Measurements from ENCODE around the gene GAL3ST1. TPM values are rescaled to one million over a fixed set of nuclear protein-coding genes. Genes with fewer than 3 reads are reported as not detected.

GAL3ST1 gene
- polyA plus RNA-seq, 1 experiment, result not detected

DNA sequence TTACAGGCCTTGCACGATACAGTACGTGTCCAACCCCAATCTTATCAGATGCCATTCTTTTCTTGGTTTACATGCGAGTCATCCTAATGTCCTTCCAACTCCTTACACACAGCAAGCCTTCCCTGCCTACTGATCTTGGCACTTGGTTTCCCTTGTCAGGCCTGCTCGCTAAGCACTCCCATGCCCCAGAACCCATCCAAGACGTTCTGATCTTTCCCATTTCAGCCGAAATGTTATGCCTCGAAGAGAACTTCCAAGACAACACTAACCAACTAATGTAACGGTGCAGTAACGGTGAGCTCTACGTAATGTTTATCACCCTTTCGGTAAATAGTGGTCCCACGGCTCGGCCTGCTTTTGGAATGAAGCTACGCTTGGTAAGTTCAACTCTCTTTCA is 16.7 kb upstream of the GAL3ST1 start:
- CTCF ChIA-PET, result interaction anchor here (2.8 kb wide), 1 partner anchor 15 kb away, joined by 11 read pairs; the partner anchor contains the start of gene TCN2
- peaks cover 23% of the 10 kb centered on the region for H3K36me3 ChIP-seq (ENCODE audit: control insufficient read depth, insufficient read depth, low read length)
- H3K4me3 ChIP-seq (ENCODE audit: low read depth, low read length), result peak overlapping the region; percentile 83
- H3K27me3 ChIP-seq (ENCODE audit: control insufficient read depth, insufficient read depth, low read length), result peaks cover 7% of the 10 kb centered on the region
- POLR2A ChIA-PET, result interaction anchor here (1.0 kb wide), 1 partner anchor 9 kb away, joined by 3 read pairs; no protein-coding TSS in a partner anchor
- DNase-seq (ENCODE audit: low read depth), result no peak
- TF ChIP-seq, protein P1, sequence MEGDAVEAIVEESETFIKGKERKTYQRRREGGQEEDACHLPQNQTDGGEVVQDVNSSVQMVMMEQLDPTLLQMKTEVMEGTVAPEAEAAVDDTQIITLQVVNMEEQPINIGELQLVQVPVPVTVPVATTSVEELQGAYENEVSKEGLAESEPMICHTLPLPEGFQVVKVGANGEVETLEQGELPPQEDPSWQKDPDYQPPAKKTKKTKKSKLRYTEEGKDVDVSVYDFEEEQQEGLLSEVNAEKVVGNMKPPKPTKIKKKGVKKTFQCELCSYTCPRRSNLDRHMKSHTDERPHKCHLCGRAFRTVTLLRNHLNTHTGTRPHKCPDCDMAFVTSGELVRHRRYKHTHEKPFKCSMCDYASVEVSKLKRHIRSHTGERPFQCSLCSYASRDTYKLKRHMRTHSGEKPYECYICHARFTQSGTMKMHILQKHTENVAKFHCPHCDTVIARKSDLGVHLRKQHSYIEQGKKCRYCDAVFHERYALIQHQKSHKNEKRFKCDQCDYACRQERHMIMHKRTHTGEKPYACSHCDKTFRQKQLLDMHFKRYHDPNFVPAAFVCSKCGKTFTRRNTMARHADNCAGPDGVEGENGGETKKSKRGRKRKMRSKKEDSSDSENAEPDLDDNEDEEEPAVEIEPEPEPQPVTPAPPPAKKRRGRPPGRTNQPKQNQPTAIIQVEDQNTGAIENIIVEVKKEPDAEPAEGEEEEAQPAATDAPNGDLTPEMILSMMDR (IDR thresholded peaks at IDR 0.05; ENCODE audit: insufficient read depth, low read depth, low read length), result no peak

DNA sequence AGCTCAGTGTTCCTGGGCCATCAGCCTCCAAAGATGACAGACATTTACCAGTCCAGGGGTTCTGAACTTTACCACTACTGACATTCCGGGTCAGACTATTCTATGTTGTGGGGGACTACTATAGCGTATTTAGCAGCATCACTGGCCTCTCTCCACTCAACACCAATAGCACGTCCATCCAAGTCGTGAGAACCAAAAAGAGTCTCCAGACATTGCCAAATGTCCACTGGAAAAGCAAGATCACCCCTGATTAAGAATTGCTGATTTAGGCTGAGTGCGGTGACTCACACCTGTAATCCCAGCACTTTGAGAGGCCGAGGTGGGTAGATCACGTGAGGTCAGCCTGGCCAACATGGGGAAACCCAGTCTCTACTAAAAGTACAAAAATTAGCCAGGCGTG is 11.9 kb upstream of the GAL3ST1 start:
- no peaks in the 10 kb centered on the region for H3K27me3 ChIP-seq (ENCODE audit: control insufficient read depth, insufficient read depth, low read length)
- DNase-seq (ENCODE audit: low read depth), result no peak
- ChIA-PET POLR2A (no interaction called here), CTCF (no interaction called here)
- no peak overlapping the region for H3K4me3 ChIP-seq (ENCODE audit: low read depth, low read length)
- peaks cover 61% of the 10 kb centered on the region for H3K36me3 ChIP-seq (ENCODE audit: control insufficient read depth, insufficient read depth, low read length)
- TF ChIP-seq, protein P1 (IDR thresholded peaks at IDR 0.05; ENCODE audit: insufficient read depth, low read depth, low read length), result no peak

DNA sequence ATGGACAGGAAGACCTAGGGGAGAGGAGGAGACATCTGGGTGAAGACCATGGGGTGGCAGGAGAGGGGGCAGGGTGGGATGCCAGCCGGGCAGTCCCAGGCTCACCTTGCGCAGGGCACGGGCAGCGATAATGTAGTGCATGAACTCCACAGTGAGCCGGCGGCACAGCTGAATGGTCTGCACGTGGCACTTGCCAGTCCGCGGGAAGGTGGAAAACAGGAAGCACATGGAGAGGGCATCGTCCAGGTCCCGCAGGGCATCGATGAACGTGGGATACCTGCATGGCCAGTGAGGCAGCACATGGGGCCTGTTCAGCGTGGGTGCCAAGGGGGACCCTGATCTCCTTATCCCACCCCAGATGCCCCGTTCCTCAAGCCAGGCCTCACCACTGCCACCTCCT is 10.0 kb upstream of the GAL3ST1 start:
- CTCF ChIA-PET, result no interaction called here
- DNase-seq (ENCODE audit: low read depth), result no peak
- Histone ChIP-seq H3K36me3 (ENCODE audit: control insufficient read depth, insufficient read depth, low read length) (peaks cover 78% of the 10 kb centered on the region), H3K4me3 (ENCODE audit: low read depth, low read length) (no peak overlapping the region), H3K27me3 (ENCODE audit: control insufficient read depth, insufficient read depth, low read length) (no peaks in the 10 kb centered on the region)
- TF ChIP-seq, protein P1 (IDR thresholded peaks at IDR 0.05; ENCODE audit: insufficient read depth, low read depth, low read length), result no peak
- POLR2A ChIA-PET, result no interaction called here

DNA sequence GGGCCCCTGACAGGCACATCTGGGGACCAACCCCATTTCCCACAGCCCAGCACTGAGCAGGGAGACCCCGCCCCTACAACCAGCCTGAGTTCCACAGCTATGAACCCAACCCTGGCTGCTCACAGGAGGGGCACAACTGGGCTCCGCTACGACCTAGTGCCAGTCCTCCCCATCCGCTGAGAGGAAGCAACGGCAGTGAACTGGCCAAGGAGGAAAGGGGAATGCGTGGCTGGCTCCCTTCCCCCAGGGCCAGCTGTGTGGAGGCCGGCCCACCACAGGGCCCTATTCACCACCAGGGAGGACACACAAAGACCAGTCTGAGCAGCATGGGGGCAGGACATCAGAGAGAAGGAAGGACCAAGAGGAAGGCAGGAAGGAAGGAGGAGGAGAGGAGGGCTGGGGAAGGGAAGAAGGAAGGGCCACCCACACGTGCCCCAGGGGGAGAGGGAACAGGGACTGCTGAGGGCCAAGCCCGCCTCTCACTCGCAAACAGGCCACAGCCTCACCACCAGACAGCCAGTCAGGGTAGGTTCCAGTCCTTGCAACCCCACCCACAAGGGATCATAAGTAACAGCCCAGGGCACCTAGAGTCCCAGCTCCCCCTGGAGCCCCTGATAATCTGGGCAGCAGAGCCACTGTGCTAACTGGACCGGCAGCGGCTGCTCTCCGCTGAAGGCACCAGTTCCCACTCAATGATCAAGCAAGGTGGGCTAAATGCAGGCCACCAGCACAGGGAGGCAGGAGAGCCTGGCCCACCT is 8.5 kb upstream of the GAL3ST1 start:
- ChIA-PET POLR2A (interaction anchor here (1.4 kb wide), 1 partner anchor 9 kb away, joined by 3 read pairs; the partner anchor contains the start of gene PES1), CTCF (no interaction called here)
- DNase-seq (ENCODE audit: low read depth), result no peak
- Histone ChIP-seq H3K36me3 (ENCODE audit: control insufficient read depth, insufficient read depth, low read length) (peaks cover 82% of the 10 kb centered on the region), H3K27me3 (ENCODE audit: control insufficient read depth, insufficient read depth, low read length) (no peaks in the 10 kb centered on the region), H3K4me3 (ENCODE audit: low read depth, low read length) (no peak overlapping the region)
- TF ChIP-seq, protein P1 (IDR thresholded peaks at IDR 0.05; ENCODE audit: insufficient read depth, low read depth, low read length), result no peak

DNA sequence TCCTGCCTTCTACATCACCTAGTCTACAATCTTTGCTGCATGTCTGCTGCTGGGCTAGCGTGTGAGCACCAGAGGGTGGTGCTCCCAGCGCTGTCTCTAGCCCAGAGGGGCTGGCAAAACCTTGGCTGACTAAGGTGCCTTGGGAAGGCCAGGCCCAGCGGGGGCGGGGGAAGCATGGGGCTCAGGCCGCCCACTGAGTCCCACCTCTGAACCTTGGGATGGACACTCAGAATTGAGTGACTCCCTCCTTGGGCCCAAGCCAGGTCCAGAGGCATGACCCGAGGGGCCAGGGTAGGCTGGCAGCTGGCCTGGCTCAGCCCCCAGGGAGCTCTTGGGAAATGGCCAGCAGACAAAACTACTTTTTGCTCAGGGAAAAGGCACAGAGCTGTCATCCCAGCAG is 7.6 kb upstream of the GAL3ST1 start:
- ChIA-PET CTCF (no interaction called here), POLR2A (interaction anchor here (1.4 kb wide), 1 partner anchor 10 kb away, joined by 3 read pairs; the partner anchor contains the start of gene PES1)
- Histone ChIP-seq H3K36me3 (ENCODE audit: control insufficient read depth, insufficient read depth, low read length) (peaks cover 75% of the 10 kb centered on the region), H3K4me3 (ENCODE audit: low read depth, low read length) (no peak overlapping the region), H3K27me3 (ENCODE audit: control insufficient read depth, insufficient read depth, low read length) (no peaks in the 10 kb centered on the region)
- no peak for DNase-seq (ENCODE audit: low read depth)
- TF ChIP-seq, protein P1 (IDR thresholded peaks at IDR 0.05; ENCODE audit: insufficient read depth, low read depth, low read length), result no peak
